ENCODE measurements around the gene PAPPA. TPM values are rescaled to one million over a fixed set of nuclear protein-coding genes. Genes with fewer than 3 reads are reported as not detected.

The PAPPA gene
- total RNA-seq, 1 experiment from 2014 or later: 0.05 TPM

- DNase-seq (ENCODE audit: low read depth, low spot score): no peak
- Histone ChIP-seq H3K4me3 (replicated peaks in 1 of 2; ENCODE audit: low read depth in 1 of 2, low read length in 2 of 2) (no peak overlapping the region), H3K9ac (ENCODE audit: low read length) (no peak overlapping the region), H3K4me2 (ENCODE audit: low read length) (no peak overlapping the region), H3K27me3 (ENCODE audit: insufficient read depth, low read length) (peaks cover 74% of the 10 kb centered on the region), H4K20me1 (ENCODE audit: insufficient read depth) (no peaks in the 10 kb centered on the region), H3K79me2 (ENCODE audit: insufficient read depth, low read length) (no peaks in the 10 kb centered on the region), H3K4me1 (ENCODE audit: control insufficient read depth in 1 of 2, insufficient read depth in 2 of 2, low read length in 2 of 2) (no peaks in the 10 kb centered on the region), H3K9me2 (ENCODE audit: insufficient read depth) (no peaks in the 10 kb centered on the region), H3K36me3 (ENCODE audit: control insufficient read depth in 1 of 2, insufficient read depth in 2 of 2, low read length in 2 of 2) (no peaks in the 10 kb centered on the region), H2AFZ (ENCODE audit: low read depth, low read length, poor library complexity, severe bottlenecking) (no peak overlapping the region), H3K27ac (ENCODE audit: low read depth, low read length) (no peak overlapping the region), H3K9me3 (ENCODE audit: control insufficient read depth in 1 of 2, insufficient read depth in 1 of 2, low read depth in 1 of 2, low read length in 2 of 2) (no peaks in the 10 kb centered on the region)
- no TSS peak for BruUV-seq (replicated peaks)
- intact Hi-C loops (cut with micrococcal nuclease): no loop called here
- no peak for ATAC-seq
- ChIA-PET CTCF (no interaction called here), POLR2A (no interaction called here), RAD21 (ENCODE audit: low non-redundant PET in 1 of 2, low total read pairs in 2 of 2, uncharacterized antibody in 2 of 2, unreplicated experiment in 2 of 2) (no interaction called here)
- TF ChIP-seq JUND (IDR thresholded peaks at IDR 0.05) (no peak), ZFX (IDR thresholded peaks at IDR 0.05) (no peak), CEBPB (IDR thresholded peaks at IDR 0.05; ENCODE audit: low read depth) (no peak), YY1 (IDR thresholded peaks at IDR 0.05; ENCODE audit: extremely low read depth, insufficient replicate concordance, low read depth, low read length) (no peak), FOSL1 (IDR thresholded peaks at IDR 0.05; ENCODE audit: low read depth) (no peak), EGR1 (IDR thresholded peaks at IDR 0.05; ENCODE audit: low read depth) (no peak), CTCF (IDR thresholded peaks at IDR 0.05 in 2 of 3, conservative IDR thresholded peaks at IDR 0.05 in 1 of 3; ENCODE audit: borderline replicate concordance in 1 of 3, insufficient read depth in 1 of 3, low read depth in 2 of 3, low read length in 2 of 3) (no peak), SRF (IDR thresholded peaks at IDR 0.05; ENCODE audit: low read depth) (no peak), POLR2A (IDR thresholded peaks at IDR 0.05; ENCODE audit: borderline replicate concordance, extremely low read depth, insufficient read depth, insufficient read length) (no peak), TCF7L2 (IDR thresholded peaks at IDR 0.05; ENCODE audit: borderline replicate concordance, extremely low read depth, insufficient read depth, insufficient read length) (no peak), CBX3 (IDR thresholded peaks at IDR 0.05; ENCODE audit: low read depth) (no peak), RAD21 (IDR thresholded peaks at IDR 0.05; ENCODE audit: low read depth) (no peak), ZNF274 (IDR thresholded peaks at IDR 0.05; ENCODE audit: low read depth, low read length) (no peak), EZH2 (IDR thresholded peaks at IDR 0.05) (no peak)
- TF ChIP-seq, protein P1, sequence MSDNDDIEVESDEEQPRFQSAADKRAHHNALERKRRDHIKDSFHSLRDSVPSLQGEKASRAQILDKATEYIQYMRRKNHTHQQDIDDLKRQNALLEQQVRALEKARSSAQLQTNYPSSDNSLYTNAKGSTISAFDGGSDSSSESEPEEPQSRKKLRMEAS (IDR thresholded peaks at IDR 0.05): no peak
- TF ChIP-seq, protein P2, sequence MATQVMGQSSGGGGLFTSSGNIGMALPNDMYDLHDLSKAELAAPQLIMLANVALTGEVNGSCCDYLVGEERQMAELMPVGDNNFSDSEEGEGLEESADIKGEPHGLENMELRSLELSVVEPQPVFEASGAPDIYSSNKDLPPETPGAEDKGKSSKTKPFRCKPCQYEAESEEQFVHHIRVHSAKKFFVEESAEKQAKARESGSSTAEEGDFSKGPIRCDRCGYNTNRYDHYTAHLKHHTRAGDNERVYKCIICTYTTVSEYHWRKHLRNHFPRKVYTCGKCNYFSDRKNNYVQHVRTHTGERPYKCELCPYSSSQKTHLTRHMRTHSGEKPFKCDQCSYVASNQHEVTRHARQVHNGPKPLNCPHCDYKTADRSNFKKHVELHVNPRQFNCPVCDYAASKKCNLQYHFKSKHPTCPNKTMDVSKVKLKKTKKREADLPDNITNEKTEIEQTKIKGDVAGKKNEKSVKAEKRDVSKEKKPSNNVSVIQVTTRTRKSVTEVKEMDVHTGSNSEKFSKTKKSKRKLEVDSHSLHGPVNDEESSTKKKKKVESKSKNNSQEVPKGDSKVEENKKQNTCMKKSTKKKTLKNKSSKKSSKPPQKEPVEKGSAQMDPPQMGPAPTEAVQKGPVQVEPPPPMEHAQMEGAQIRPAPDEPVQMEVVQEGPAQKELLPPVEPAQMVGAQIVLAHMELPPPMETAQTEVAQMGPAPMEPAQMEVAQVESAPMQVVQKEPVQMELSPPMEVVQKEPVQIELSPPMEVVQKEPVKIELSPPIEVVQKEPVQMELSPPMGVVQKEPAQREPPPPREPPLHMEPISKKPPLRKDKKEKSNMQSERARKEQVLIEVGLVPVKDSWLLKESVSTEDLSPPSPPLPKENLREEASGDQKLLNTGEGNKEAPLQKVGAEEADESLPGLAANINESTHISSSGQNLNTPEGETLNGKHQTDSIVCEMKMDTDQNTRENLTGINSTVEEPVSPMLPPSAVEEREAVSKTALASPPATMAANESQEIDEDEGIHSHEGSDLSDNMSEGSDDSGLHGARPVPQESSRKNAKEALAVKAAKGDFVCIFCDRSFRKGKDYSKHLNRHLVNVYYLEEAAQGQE (IDR thresholded peaks at IDR 0.05; ENCODE audit: low read depth): no peak
- TF ChIP-seq, protein P3, sequence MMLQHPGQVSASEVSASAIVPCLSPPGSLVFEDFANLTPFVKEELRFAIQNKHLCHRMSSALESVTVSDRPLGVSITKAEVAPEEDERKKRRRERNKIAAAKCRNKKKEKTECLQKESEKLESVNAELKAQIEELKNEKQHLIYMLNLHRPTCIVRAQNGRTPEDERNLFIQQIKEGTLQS (IDR thresholded peaks at IDR 0.05): no peak
- TF ChIP-seq, protein P4, sequence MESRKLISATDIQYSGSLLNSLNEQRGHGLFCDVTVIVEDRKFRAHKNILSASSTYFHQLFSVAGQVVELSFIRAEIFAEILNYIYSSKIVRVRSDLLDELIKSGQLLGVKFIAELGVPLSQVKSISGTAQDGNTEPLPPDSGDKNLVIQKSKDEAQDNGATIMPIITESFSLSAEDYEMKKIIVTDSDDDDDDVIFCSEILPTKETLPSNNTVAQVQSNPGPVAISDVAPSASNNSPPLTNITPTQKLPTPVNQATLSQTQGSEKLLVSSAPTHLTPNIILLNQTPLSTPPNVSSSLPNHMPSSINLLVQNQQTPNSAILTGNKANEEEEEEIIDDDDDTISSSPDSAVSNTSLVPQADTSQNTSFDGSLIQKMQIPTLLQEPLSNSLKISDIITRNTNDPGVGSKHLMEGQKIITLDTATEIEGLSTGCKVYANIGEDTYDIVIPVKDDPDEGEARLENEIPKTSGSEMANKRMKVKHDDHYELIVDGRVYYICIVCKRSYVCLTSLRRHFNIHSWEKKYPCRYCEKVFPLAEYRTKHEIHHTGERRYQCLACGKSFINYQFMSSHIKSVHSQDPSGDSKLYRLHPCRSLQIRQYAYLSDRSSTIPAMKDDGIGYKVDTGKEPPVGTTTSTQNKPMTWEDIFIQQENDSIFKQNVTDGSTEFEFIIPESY (IDR thresholded peaks at IDR 0.05; ENCODE audit: extremely low read depth, insufficient replicate concordance, low read length): no peak
Measured at GRCh38 chr9:116298878-116299391, 145.3 kb downstream of the PAPPA start.
